Ishikawa (cell line): ENCODE measurements around the gene CNTNAP2.

Experiments used
- CEBPB ChIP-seq: IDR thresholded peaks from 2 replicates; pipeline ENCODE4 v1.6.1; 2012
- CREB1 ChIP-seq: IDR thresholded peaks from 2 replicates; pipeline ENCODE4 v1.6.1; 2012; ENCODE audit warnings: low read depth
- EGR1 ChIP-seq: IDR thresholded peaks from 2 replicates; pipeline ENCODE4 v1.6.1; 2012
- EP300 ChIP-seq: IDR thresholded peaks from 2 replicates; pipeline ENCODE4 v1.6.1; 2012; ENCODE audit warnings: borderline replicate concordance
- FOXM1 ChIP-seq: IDR thresholded peaks from 2 replicates; pipeline ENCODE4 v1.6.1; 2012; ENCODE audit warnings: low read depth, borderline replicate concordance
- MAX ChIP-seq: IDR thresholded peaks from 2 replicates; pipeline ENCODE4 v1.6.1; 2012
- NFIC ChIP-seq: IDR thresholded peaks from 2 replicates; pipeline ENCODE4 v1.6.1; 2012
- RAD21 ChIP-seq: IDR thresholded peaks from 2 replicates; pipeline ENCODE4 v1.6.1; 2012; ENCODE audit warnings: low read depth
- REST ChIP-seq: IDR thresholded peaks from 2 replicates; pipeline ENCODE4 v1.6.1; 2012; ENCODE audit warnings: low read depth, mild to moderate bottlenecking
- TAF1 ChIP-seq: IDR thresholded peaks from 2 replicates; pipeline ENCODE4 v1.6.1; 2012; ENCODE audit warnings: low read depth, mild to moderate bottlenecking
- TCF12 ChIP-seq: IDR thresholded peaks from 2 replicates; pipeline ENCODE4 v1.6.1; 2012; ENCODE audit warnings: low read depth
- TEAD4 ChIP-seq: IDR thresholded peaks from 2 replicates; pipeline ENCODE4 v1.6.1; 2012
- USF1 ChIP-seq: IDR thresholded peaks from 2 replicates; pipeline ENCODE4 v1.6.1; 2012
- YY1 ChIP-seq: IDR thresholded peaks from 2 replicates; pipeline ENCODE4 v1.6.1; 2012; ENCODE audit warnings: low read depth
- ZBTB7A ChIP-seq: IDR thresholded peaks from 2 replicates; pipeline ENCODE4 v1.6.1; 2012; ENCODE audit warnings: low read depth

Gene CNTNAP2

GRCh38 chr7:148209643-148210190 lies 2093.1 kb downstream of the CNTNAP2 start:
- no peak for TF ChIP-seq RAD21
- TF ChIP-seq TEAD4 = no peak
- TF ChIP-seq FOXM1 = no peak
- no peak for TF ChIP-seq EGR1
- TF ChIP-seq EP300 = no peak
- no peak for TF ChIP-seq TAF1
- TF ChIP-seq MAX = no peak
- TF ChIP-seq YY1 = no peak
- TF ChIP-seq REST = no peak
- TF ChIP-seq ZBTB7A = no peak
- no peak for TF ChIP-seq USF1
- TF ChIP-seq TCF12 = no peak
- TF ChIP-seq NFIC = no peak
- TF ChIP-seq CREB1 = no peak
- no peak for TF ChIP-seq CEBPB

- TF ChIP-seq ZBTB7A (no peak), REST (no peak), RAD21 (no peak), NFIC (no peak), TCF12 (no peak), USF1 (no peak), EP300 (no peak), CREB1 (no peak), TAF1 (no peak)
These were observed 2094.3 kb downstream of the CNTNAP2 start for GRCh38 chr7:148210804-148211325.

- TF ChIP-seq CEBPB = no peak
- no peak for TF ChIP-seq USF1
- TF ChIP-seq EGR1 = no peak
- TF ChIP-seq NFIC = no peak
- no peak for TF ChIP-seq REST
- no peak for TF ChIP-seq RAD21
- TF ChIP-seq FOXM1 = no peak
- no peak for TF ChIP-seq ZBTB7A
- TF ChIP-seq YY1 = no peak
- no peak for TF ChIP-seq TEAD4
- TF ChIP-seq MAX = no peak
- no peak for TF ChIP-seq CREB1
- TF ChIP-seq TAF1 = no peak
- no peak for TF ChIP-seq TCF12
- TF ChIP-seq EP300 = no peak
These were observed 2095.1 kb downstream of the CNTNAP2 start for GRCh38 chr7:148211740-148212151.

- TF ChIP-seq REST (no peak), CEBPB (no peak), TAF1 (no peak), TEAD4 (no peak), YY1 (no peak), USF1 (no peak), TCF12 (no peak), CREB1 (no peak), NFIC (no peak), MAX (no peak), EGR1 (no peak), EP300 (no peak), ZBTB7A (no peak), RAD21 (no peak), FOXM1 (no peak)
These were observed 2096.1 kb downstream of the CNTNAP2 start for GRCh38 chr7:148212731-148213130.
